GM23248 (cell line): ENCODE measurements around the gene FAM234A.

ENCODE experiments used
- EZH2 ChIP-seq: fragments of 200-600 bp; sonication (generic); IDR thresholded peaks from 2 replicates; pipeline ENCODE4 v1.6.1; 2018; ENCODE audit warnings: antibody characterized with exemption, mild to moderate bottlenecking; ENCODE audit not compliant: insufficient read depth, poor library complexity, severe bottlenecking
- EZH2phosphoT487 ChIP-seq: fragments of 200-600 bp; sonication (generic); IDR thresholded peaks from 2 replicates; pipeline ENCODE4 v1.6.1; 2018; ENCODE audit warnings: antibody characterized with exemption, moderate library complexity, mild to moderate bottlenecking, low read depth; ENCODE audit not compliant: insufficient read depth

DNA sequence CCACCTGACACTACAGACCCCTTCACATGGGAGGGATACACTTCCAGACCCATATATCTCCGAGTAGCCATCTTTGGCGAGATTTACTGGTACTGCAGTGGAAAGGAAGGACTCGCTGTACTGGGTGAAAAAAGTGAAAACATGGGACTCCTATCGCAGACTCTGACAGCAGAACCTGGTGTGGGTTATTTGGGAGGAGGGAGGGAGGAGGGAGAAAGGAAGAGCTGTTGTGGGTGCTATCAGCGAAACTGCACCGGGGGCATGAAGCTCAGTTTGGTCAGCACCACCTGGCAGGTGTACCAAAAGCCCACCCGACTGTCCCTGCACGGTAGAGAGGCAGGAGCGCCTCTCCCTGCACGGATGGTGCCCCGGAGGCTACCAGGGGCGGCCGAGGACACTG is 49.4 kb upstream of the FAM234A start:
- TF ChIP-seq EZH2 (no peak), EZH2phosphoT487 (no peak)
